Measurements from ENCODE around the gene DAP3.
A peak's percentile ranks its signal among the peaks of the same experiment; 100 is the strongest.
"Not testable (repeated sequence)": the region's sequence is repeated elsewhere in the genome, so short reads cannot be mapped to it uniquely, and the experiment has no call there.

DAP3 gene

DNA sequence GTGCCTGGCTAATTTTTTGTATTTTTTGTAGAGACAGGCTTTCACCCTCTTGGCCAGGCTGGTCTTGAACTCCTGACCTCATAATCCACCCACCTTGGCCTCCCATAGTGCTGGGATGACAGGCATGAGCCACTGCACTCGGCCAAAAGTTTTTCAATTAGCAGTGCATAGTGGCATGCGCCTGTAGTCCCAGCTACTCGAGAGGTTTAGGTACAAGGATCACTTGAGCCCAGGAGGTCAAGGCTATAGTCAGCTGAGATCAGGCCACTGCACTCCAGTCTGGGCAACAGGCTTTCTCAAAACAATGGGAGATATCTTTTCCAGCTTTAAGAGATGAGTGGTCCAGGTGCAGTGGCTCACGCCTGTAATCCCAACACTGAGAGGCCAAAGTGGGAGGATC lies 30.8 kb downstream of the DAP3 start:
- no peak for DNase-seq

DNA sequence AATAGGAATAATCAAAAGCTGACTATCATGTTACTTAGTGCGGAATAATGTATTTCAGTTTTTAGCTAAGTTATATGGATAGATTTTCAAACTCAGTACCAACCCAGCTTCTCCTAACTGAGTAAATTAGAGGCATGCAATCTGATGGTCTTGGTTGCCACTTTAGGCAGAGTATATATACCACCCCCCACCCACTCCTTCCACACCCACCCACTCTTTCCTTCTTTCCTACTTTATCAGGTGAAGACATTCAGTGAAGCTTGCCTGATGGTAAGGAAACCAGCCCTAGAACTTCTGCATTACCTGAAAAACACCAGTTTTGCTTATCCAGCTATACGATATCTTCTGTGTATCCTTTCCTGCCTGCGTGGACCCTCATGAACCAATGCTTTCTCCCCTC lies 36.3 kb downstream of the DAP3 start:
- no peak for DNase-seq

DNA sequence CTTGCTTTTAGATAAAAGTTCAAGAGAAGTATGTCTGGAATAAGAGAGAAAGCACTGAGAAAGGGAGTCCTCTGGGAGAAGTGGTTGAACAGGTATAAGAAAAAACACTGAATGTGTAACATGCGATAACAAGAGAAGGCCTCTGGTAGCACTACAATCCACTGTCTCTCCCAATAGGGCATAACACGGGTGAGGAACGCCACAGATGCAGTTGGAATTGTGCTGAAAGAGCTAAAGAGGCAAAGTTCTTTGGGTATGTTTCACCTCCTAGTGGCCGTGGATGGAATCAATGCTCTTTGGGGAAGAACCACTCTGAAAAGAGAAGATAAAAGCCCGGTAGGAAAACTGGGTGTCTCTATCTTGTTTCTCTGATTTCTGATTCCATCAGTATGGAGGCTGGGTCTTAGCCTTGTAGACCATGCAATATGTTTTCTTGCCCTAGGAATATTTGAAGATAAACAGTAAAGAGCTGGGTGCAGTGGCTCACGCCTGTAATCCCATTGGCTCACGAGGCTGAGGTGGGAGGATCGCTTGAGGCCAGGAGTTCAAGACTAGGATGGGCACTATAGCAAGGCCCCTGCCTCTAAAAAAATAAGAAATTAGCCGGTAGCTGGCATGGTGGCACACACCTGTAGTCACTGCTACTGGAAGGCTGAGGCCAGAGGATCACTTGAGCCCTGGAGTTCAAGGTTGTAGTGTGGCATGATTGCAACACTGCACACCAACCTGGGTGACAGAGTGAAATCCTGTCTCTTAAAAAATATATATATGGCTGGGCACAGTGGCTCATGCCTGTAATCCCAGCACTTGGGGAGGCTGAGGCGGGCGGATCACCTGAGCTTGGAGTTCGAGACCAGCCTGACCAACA lies 40.4 kb downstream of the DAP3 start:
- DNase-seq = no peak

DNA sequence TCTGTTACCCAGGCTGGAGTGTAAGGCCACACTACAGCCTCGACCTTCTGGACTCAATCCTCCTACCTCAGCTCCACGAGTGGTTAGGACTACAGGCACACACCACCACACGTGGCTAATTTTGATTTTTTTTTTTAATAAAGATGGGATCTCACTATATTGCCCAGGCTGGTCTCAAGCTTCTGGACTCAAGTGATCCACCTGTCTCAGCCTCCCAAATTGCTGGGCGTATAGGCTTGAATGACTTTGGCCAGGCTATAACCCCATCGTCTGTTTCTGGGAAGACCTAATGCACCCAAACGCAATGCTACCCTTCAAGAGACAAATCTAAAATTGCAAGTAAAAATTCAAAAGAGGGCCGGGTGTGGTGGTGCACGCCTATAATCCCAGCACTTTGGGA lies 52.1 kb downstream of the DAP3 start:
- no peak for DNase-seq

DNA sequence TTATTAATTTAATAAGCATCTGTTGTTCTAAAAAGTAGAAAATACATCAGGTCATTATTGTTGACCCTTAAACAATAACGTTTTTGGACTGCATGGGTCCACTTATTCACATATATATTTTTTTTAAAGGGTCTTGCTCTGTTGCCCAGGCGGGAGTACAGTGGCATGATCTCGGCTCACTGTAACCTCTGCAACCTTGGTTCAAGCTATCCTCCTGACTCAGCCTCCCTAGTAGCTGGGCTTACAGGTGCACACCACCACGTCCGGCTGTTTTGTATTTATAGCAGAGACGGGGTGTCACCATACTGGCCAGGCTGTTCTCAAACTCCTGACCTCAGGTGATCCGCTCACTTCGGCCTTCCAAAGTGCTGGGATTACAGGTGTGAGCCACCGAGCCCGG lies 53.0 kb downstream of the DAP3 start:
- DNase-seq = no peak

DNA sequence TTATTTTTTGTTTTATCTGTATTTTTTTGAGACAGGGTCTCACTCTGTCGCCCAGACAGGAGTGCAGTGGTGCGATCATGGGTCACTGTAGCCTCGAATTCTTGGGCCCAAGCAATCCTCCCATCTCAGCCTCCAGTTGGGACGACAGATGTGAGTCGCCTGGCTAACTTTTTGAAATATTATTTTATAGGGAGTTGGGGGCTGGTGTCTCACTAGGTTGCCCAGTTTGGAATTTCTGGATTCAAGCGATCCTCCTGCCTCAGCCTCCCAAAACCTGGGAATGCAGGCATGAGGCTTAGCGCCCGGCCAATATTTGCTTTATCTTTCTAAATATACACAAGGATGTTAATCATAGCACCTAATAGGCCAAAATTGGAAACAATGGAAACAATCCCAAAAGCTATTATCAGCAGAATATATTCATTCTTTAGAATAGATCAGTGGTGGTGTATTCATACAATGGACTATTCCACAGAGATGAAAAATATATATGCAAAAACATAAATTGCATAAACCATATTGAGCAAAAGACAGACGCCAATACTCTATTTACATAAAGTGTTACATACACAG lies 55.9 kb downstream of the DAP3 start:
- DNase-seq = no peak

DNA sequence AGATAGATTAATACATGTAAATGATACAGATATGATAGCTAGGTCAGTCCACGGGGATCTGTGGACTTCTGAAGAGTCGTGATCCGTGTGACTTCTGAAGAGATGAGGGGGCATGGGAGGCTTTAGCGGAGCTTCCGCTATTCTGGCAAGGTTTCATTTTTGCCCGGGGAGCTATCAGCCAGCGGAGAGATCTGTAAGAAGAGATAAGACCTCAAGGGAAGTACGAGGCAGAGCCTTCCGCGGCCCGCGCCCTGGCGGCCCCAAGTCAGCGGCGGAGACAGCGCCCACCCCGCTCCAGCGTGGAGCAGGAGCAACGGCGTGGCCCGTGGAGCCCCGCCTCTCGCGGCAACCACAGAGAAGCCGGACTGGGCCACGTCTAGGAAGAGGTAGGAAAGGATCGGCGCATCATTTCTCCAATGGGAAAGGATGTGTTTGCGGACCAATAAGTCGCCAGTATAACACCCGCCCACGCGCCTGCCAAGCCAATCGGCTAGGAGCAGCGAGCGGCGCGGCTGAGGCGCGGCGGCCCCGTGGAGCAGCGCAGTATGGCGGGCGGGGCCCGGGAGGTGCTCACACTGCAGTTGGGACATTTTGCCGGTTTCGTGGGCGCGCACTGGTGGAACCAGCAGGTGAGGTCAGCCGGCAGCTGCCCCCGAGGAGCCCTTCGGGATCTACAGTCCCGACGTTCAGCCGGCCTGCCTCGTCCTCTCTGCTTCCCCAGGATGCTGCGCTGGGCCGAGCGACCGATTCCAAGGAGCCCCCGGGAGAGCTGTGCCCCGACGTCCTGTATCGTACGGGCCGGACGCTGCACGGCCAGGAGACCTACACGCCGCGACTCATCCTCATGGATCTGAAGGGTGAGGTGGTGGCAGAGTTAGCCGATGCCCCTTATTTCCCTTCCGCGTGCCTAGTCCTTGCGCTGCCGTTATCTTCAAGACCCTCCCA lies 56.7 kb downstream of the DAP3 start:
- DNase-seq = peak; percentile 83

DNA sequence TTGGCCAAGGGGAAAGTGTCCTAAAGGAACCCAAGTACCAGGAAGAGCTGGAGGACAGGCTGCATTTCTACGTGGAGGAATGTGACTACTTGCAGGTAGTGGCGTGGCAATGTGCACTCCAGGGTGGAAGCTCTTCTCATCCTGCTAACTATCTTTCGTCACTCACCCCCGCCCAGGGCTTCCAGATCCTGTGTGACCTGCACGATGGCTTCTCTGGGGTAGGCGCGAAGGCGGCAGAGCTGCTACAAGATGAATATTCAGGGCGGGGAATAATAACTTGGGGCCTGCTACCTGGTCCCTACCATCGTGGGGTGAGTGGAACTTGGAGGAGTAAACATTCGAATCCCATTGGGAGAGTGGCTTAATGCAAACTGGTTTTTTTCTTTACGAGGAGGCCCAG lies 58.7 kb downstream of the DAP3 start:
- DNase-seq = not testable (repeated sequence)

DNA sequence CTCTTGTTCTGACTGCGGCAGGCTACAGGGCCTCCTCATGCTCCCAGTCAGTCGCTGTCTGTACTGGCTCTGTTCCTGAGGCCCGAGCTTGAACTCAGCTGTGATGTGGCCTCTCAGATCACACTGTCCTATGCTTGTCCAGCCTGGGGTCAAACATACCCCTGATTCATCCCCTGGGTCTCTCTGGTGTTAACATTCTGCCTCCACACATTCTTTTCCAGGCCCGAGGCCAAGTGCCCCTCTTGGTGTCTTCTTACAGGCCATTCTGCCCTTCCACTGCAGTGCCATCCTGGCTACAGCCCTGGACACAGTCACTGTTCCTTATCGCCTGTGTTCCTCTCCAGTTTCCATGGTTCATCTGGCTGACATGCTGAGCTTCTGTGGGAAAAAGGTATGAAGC lies 59.2 kb downstream of the DAP3 start:
- not testable (repeated sequence) for DNase-seq

DNA sequence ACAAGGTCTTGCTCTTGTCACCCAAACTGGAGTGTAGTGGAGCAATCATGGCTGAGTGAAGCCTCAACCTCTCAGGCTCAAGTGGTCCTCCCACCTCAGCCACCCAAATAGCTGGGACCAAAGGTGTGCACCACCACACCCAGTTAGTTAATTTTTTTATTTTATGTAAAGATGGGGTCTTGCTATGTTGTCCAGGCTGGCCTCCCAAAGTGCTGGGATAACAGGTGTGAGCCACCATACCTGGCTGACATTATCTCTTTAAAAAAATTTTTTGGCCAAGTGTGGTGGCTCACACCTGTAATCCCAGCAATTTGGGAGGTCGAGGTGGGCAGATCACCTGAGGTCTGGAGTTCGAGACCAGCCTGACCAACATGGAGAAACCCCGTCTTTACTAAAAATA lies 70.1 kb downstream of the DAP3 start:
- not testable (repeated sequence) for DNase-seq

DNA sequence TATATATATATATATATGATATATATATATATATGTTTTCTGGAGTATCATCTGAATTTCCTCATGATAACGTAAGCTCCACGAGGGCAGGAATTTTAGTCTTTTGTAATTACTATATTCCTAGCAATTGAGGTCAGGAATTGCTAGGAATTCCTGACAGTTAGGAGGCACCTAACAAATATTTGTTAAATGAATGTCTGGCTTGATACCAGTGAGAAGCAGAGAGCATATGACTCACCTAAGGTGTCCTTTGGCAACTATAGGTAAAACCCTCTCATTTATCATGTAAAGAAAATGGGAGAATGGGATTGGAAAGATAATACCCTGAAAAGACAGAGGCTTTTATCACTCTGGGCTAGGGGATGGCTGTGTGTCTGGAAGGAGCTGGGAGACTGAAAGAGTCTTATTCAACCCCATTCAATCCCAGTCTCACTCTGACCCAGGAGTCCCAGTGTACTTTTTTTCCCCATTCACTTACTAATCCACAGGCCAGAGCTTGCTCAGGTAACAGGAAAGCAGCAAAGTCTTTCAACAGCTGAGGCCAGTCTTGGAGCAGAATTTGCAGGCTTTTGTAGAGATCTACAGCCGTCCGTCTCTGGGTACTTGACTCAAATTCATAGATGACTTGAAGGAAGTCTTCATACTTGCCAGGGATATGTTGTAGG lies 71.2 kb downstream of the DAP3 start:
- DNase-seq = no peak

DNA sequence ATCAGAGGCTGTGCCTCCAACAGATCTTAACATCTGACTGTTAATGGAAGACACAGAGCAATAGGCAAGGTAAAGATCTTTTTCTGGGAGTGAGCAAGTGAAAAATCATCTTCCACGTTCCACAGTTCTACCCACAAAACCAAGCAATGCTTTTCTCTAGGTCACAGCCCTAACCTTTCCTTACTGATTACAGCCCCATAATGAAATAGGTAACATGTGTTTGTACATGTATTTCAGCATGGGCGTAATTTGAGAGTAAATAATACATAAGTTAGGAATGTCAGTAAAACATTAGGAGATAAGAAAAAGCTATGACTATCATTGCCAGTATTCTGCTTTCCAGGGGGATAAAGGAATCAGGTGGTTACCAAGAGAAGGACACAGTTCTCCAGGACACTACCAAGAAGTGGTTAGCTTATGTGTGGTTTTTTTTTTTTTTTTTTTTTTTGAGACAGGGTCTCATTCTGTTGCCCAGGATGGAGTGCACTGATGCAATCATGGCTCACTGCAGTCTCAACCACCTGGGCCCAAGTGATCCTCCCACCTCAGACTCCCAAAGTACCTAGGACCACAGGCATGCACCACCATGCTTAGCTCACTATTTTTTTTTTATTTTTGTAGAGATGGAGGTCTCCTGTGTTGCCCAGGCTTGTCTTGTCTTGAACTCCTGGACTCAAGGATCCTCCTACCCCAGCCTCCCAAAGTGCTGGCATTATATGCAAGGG lies 72.0 kb downstream of the DAP3 start:
- no peak for DNase-seq

DNA sequence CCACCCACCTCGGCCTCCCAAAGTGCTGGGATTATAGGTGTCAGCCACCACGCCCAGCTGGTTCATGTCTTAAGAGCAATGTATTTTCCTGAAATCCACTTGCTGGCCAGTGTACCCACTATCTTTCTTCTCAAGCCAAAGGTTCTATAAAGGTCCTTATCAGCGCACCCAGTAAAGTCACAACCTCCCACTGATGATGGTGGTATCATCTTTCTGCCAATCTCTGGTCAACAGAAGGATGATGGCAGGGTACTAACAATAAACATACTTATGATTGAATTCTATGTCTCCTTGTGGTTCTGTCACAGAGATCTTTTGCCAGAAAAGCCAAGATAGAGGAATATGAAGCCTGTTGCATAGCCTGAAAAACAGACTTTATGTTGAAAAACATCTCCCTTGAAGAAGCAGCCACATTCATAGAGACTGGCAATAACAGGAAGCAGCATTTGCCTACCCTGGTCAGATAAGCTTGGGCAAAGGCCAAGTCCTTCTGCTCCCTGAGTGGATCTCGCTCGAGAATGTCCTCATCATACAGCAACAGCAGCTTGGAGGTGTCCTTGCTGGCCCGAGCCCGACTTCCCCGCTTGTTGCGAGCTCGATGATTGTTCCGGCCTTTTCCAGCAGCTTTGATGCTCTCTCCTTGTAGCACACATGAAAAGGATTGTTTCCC lies 73.0 kb downstream of the DAP3 start:
- DNase-seq = no peak

DNA sequence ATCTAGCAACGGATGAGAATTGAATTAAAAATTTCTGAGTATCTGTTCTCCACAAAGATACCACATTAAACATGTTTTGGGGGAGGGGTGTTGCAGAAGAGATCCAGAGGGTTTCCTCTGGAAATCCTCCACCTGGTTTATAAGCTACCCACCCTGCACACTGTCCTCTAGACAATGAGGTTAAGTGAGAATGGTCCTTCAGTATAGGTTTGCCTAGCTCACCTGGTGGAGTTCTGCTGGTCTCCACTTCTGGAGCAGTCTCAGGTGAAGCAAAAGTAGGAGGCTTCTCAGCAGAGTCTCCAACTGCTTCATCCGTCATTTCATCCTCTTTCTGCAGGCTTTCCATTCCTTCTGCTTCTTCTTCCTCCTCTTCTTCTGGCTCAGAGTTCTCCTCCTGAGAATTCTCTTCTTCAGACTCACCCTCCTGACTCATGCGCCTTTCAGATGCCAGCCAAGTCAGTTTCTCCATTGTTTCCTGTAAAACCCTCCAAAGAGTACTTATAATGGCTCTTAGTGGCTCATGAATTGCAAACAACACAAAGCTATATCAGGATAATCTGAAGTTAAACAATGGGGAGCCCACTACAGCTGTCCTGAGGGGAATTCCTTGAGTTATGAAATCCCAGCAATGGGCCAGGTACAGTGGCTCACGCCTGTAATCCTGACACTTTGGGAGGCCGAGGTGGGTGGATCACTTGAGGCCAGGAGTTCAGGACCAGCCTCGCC lies 74.4 kb downstream of the DAP3 start:
- not testable (repeated sequence) for DNase-seq

DNA sequence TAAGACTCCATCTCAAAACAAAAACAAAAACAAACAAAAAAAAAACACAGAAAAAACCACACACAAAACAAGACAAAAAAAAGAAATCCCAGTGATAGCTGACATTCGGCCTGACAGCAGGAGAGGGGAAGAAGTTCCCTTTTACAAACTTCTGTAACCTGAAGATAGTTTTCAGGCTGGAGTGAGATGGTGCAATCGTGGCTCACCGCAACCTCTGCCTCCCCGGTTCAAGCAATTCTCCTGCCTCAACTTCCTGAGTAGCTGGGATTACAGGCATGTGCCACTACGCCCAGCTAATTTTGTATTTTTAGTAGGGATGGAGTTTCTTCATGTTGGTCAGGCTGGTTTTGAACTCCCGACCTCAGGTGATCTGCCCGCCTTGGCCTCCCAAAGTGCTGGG lies 75.1 kb downstream of the DAP3 start:
- DNase-seq = not testable (repeated sequence)

DNA sequence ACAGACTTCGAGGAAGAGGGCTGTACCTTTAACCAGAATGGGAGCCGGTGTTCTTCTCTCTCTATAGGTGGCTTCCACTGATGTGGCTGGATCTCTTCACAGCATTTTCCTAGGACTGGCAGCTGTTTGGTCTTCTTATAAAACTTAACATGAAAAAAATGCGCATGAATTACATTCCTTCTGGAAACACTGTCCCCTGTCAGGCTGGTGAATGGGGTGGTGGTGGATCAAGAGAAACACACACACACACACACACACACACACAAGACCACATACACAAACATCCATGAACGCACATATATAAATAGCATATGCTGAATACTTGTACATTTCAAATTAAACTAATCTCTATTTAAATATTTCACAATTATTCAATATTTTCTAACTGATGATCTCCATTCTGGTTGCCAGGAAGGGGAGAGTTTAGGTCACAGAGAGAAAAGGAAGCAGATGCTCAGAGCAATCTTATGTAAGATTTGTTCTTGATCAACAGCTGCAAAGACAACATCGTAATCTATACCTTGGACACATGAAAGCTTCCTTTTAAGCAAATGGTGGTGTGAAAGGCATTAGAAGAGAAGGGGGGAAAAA lies 78.6 kb downstream of the DAP3 start:
- DNase-seq = not testable (repeated sequence)

DNA sequence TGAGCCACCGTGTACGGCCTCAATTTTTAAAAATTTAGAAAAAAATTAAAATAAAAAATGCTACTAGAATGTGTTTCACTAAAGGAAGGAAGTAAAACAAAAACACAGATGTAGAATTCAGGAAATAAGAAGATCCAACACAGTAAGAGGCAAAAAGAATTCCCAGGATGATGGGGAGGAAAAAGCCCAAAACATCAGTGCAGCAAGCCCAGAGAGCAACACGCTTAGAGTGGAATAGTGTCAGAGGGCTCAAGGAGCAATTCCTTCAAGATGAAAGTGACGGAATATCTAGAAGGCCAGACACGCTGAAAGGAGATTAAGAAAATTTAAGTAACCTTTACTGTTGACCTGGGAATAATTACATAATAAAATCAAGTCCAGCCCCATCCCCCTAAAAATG lies 80.4 kb downstream of the DAP3 start:
- DNase-seq = no peak

DNA sequence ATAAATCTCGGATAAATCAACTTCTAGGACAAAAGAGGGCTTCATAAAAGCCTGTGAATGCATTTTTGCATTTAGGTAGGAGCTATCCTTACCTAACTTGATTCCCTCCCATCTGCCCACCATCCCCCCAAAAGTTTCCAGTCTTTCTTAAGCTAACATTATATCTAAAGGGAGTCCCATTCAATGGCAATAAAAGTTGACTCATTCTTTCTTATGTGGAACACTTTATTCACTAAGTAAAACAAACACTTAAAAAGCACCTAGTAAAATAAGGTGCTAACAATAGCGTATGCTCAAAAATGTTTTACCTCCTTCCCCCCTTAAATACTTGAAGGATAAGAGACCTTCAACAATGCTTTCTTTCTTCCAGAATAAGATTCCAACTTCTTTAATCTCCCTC lies 84.3 kb downstream of the DAP3 start:
- no peak for DNase-seq

DNA sequence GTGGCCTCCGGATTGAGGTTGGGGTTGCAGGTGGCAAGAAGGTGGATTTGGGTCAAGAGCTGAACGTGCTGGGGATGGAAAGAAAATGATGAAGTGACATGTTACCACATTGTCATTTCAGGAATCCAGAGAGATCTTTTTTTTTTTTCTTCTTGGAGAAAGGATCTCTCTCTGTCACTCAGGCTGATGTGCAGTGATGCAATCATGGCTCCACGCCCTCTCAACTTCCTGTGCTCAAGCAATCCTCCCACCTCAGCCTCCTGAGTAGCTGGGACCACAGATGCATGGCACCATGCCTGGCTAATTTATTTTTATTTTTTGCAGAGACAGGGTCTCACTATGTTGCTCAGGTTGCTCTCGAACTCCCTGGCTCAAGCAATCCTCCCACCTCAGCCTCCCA lies 87.5 kb downstream of the DAP3 start:
- no peak for DNase-seq

DNA sequence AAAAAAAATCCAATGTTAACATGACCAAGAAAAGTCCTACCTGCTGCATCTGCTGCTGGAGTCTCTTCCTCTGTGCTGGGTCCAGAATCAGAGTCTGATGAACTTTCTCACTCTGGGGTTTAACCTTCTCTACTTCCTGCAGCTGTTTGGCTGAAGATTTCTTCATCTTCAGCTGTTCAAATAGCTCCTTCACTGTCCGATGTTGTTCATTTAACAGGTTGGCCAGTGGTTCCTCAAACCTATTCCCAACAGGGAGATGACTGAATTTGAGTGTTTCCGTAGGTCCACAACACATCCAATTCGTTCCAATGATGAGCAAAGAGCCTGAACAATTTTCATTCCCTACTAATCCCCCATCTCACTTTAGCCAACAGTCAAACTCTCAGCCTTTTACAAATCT lies 88.7 kb downstream of the DAP3 start:
- DNase-seq = no peak
